ENCODE data around the gene NUDT1. TPM values are rescaled to one million over a fixed set of nuclear protein-coding genes. Genes with fewer than 3 reads are reported as not detected.

Gene NUDT1
- total and polyA plus RNA-seq, 2 donors (not counting 3 experiments of a cell fraction or from before 2014, with no cell fraction given) = 23.9 to 25.9 TPM

DNA sequence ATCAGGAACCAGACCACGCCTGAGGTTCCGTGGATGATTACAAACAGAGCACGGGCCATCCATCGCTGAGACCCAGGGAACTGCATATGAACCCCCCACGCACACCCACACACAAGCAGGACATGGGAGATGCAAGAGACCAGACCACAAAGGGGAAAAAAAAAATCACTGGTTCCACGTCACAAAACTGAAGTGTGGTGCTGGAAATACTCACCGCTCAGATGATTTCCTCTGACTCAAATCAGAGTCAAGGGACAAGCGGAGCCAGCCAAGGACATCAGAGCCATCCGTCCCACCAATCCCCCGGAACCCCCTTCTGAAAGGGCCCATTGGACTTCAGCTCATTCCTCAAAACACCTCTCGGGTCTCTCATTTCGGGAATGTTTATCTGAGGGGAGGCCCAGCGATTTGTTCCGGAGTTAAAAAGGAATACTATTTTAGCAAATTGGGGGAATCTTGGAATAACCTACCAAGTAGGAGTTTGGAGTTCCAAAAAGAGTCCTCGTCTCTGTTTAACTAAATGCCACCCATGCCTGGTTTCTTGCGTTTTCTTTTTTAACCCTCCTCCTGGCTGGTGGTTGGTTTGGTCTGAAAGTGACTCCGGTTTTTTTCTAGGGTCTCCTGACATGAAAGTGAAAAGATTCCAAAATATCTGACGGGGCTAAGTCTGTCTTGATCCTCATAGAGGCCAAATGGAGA is 57.3 kb downstream of the NUDT1 start:
- Histone ChIP-seq H3K9ac (replicated peaks; ENCODE audit: extremely low read depth, insufficient read depth, low read length) (peak overlapping the region; percentile 29), H3K79me2 (ENCODE audit: control insufficient read depth, insufficient read depth, low read length) (peaks cover 4% of the 10 kb centered on the region), H4K20me1 (replicated peaks; ENCODE audit: control insufficient read depth, extremely low read depth, insufficient read depth, low read length) (no peaks in the 10 kb centered on the region), H3K36me3 (ENCODE audit: control insufficient read depth in 2 of 2, extremely low read depth in 1 of 2, insufficient read depth in 2 of 2, low read length in 2 of 2) (no peaks in the 10 kb centered on the region), H3K27me3 (ENCODE audit: control insufficient read depth in 2 of 2, insufficient read depth in 2 of 2, low read length in 2 of 2) (no peaks in the 10 kb centered on the region), H3K9me1 (replicated peaks; ENCODE audit: control insufficient read depth, extremely low read depth, insufficient read depth, low read length) (no peaks in the 10 kb centered on the region), H3K9me3 (replicated peaks; ENCODE audit: control insufficient read depth, insufficient read depth, low read length) (no peaks in the 10 kb centered on the region), H3K4me1 (ENCODE audit: control insufficient read depth, extremely low read depth, insufficient read depth, low read length) (peaks cover 13% of the 10 kb centered on the region), H2AFZ (ENCODE audit: low read depth, low read length) (peak overlapping the region; percentile 36), H3K27ac (ENCODE audit: insufficient read depth, low read depth, low read length) (peak overlapping the region; percentile 46), H3K4me2 (ENCODE audit: insufficient read depth, low read length) (peak overlapping the region; percentile 72), H3K4me3 (replicated peaks in 1 of 3; ENCODE audit: insufficient read depth in 1 of 3, low read depth in 1 of 3, low read length in 3 of 3) (peak overlapping the region in 1 of 3 experiments; percentile 11)
- peak; percentile 47 for TF ChIP-seq FOS (IDR thresholded peaks at IDR 0.05; ENCODE audit: borderline replicate concordance, insufficient read depth, low read length)
- TF ChIP-seq GATA2 (IDR thresholded peaks at IDR 0.05; ENCODE audit: insufficient read depth, insufficient read length, low read depth, low read length) = no peak
- TF ChIP-seq, protein P1, sequence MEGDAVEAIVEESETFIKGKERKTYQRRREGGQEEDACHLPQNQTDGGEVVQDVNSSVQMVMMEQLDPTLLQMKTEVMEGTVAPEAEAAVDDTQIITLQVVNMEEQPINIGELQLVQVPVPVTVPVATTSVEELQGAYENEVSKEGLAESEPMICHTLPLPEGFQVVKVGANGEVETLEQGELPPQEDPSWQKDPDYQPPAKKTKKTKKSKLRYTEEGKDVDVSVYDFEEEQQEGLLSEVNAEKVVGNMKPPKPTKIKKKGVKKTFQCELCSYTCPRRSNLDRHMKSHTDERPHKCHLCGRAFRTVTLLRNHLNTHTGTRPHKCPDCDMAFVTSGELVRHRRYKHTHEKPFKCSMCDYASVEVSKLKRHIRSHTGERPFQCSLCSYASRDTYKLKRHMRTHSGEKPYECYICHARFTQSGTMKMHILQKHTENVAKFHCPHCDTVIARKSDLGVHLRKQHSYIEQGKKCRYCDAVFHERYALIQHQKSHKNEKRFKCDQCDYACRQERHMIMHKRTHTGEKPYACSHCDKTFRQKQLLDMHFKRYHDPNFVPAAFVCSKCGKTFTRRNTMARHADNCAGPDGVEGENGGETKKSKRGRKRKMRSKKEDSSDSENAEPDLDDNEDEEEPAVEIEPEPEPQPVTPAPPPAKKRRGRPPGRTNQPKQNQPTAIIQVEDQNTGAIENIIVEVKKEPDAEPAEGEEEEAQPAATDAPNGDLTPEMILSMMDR (IDR thresholded peaks at IDR 0.05; ENCODE audit: extremely low read depth in 1 of 2, insufficient read depth in 1 of 2, low read depth in 1 of 2, low read length in 2 of 2) = no peak
- peak; percentile 24 for TF ChIP-seq POLR2AphosphoS5 (IDR thresholded peaks at IDR 0.05; ENCODE audit: insufficient read depth, low read depth, low read length)
- TF ChIP-seq EZH2 (IDR thresholded peaks at IDR 0.05; ENCODE audit: borderline replicate concordance, low read depth, low read length, severe bottlenecking) = no peak
- peak; percentile 31 for TF ChIP-seq JUN (IDR thresholded peaks at IDR 0.05; ENCODE audit: borderline replicate concordance, insufficient read depth, insufficient read length, low read depth)
- TF ChIP-seq, protein P2, sequence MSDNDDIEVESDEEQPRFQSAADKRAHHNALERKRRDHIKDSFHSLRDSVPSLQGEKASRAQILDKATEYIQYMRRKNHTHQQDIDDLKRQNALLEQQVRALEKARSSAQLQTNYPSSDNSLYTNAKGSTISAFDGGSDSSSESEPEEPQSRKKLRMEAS (IDR thresholded peaks at IDR 0.05; ENCODE audit: insufficient read depth, insufficient read length) = no peak
- no TSS peak for BruUV-seq (replicated peaks)
- ChIA-PET POLR2A (no interaction called here), CTCF (interaction anchor here (1.2 kb wide), 1 partner anchor 11 kb away, joined by 3 read pairs; no protein-coding TSS in a partner anchor)
- intact Hi-C loops (cut with micrococcal nuclease) = no loop called here
- peak; percentile 78 for DNase-seq (ENCODE audit: low read depth, low spot score)
- dilution Hi-C loops (cut with MboI; ENCODE audit: extremely low pct_ligation_motif_present, low sequenced_read_pairs) = no loop called here
- peak; percentile 92 for FAIRE-seq

All from endothelial cell of umbilical vein (primary cell).